Activated T-cell treated with anti-CD3 and anti-CD28 coated beads, Interleukin-2, amount 50 U/mL, for 4 hours (primary cell): Measurements from ENCODE around the gene BEX3. TPM values are rescaled to one million over a fixed set of nuclear protein-coding genes. Genes with fewer than 3 reads are reported as not detected.
A peak's percentile ranks its signal among the peaks of the same experiment; 100 is the strongest.
"Not testable (repeated sequence)": the region's sequence is repeated elsewhere in the genome, so short reads cannot be mapped to it uniquely, and the experiment has no call there.

ENCODE experiments used
- ATAC-seq, 2 donors: fragments of 200-7000 bp; cut with Tn5 transposase; one replicate each; pipeline ENCODE4 v1.10.0; 2021
- DNase-seq: peaks from one replicate; pipeline ENCODE4 v3.0.0-alpha.2; 2020
- H3K27me3 Mint-ChIP-seq: one replicate; pipeline ENCODE4 v1.8.0; 2021; ENCODE audit warnings: low read depth, mixed read lengths
- H3K36me3 Mint-ChIP-seq: one replicate; pipeline ENCODE4 v1.8.0; 2022; ENCODE audit warnings: mixed read lengths; ENCODE audit not compliant: insufficient read depth
- H3K4me1 Mint-ChIP-seq: one replicate; pipeline ENCODE4 v1.8.0; 2021; ENCODE audit warnings: low read depth, mixed read lengths
- H3K4me3 Mint-ChIP-seq: one replicate; pipeline ENCODE4 v1.8.0; 2021; ENCODE audit warnings: mild to moderate bottlenecking, moderate library complexity, mixed read lengths
- H3K9me3 Mint-ChIP-seq: one replicate; pipeline ENCODE4 v1.8.0; 2021; ENCODE audit warnings: mixed read lengths
- total RNA-seq, 3 donors: library from RNA; stranded (reverse); gene quantifications; one replicate each; pipeline ENCODE4 v1.2.1, GENCODE V29; 2021

BEX3 gene
- 1 to 10 TPM; 6.8 to 9.1 (median 7.6) TPM for total RNA-seq

GRCh38 chrX:103376118-103376978 is at the start of gene BEX3:
TSS of gene BEX3 (plus strand) at chrX:103376538. CDS start at chrX:103377522, 984 bp downstream.
- no peaks in the 10 kb centered on the region for H3K9me3 Mint-ChIP-seq
- peak; percentile 77 to 78 for ATAC-seq
- DNase-seq = no peak
- peak within 1 kb of the TSS; percentile 76 for H3K4me3 Mint-ChIP-seq
- H3K36me3 Mint-ChIP-seq = no peaks in the 10 kb centered on the region
- peaks cover 5% of the 10 kb centered on the region for H3K4me1 Mint-ChIP-seq
- H3K27me3 Mint-ChIP-seq = no peaks in the 10 kb centered on the region

- no peak within 1 kb of the TSS for H3K4me3 Mint-ChIP-seq
- peaks cover 4% of the 10 kb centered on the region for H3K4me1 Mint-ChIP-seq
- H3K36me3 Mint-ChIP-seq = no peaks in the 10 kb centered on the region
- peaks cover 19% of the 10 kb centered on the region for H3K27me3 Mint-ChIP-seq
- no peaks in the 10 kb centered on the region for H3K9me3 Mint-ChIP-seq
- ATAC-seq (no peak), DNase-seq (no peak)
These were observed 46.3 kb upstream of the BEX3 start, which contains the start of gene TCEAL7 for GRCh38 chrX:103329991-103330390. TSS of gene TCEAL7 (plus strand) at chrX:103330239. CDS start at chrX:103331404, 1,165 bp downstream.

GRCh38 chrX:103330681-103331288 is 45.6 kb upstream of the BEX3 start:
- no peak for ATAC-seq
- H3K36me3 Mint-ChIP-seq = no peaks in the 10 kb centered on the region
- no peak for DNase-seq
- peaks cover 4% of the 10 kb centered on the region for H3K4me1 Mint-ChIP-seq
- H3K9me3 Mint-ChIP-seq = no peaks in the 10 kb centered on the region
- H3K4me3 Mint-ChIP-seq = no peak overlapping the region
- H3K27me3 Mint-ChIP-seq = peaks cover 19% of the 10 kb centered on the region

GRCh38 chrX:103338663-103339062 is 37.7 kb upstream of the BEX3 start:
- H3K36me3 Mint-ChIP-seq = no peaks in the 10 kb centered on the region
- ATAC-seq = no peak
- H3K4me3 Mint-ChIP-seq = no peak overlapping the region
- no peaks in the 10 kb centered on the region for H3K9me3 Mint-ChIP-seq
- DNase-seq = no peak
- no peaks in the 10 kb centered on the region for H3K27me3 Mint-ChIP-seq
- H3K4me1 Mint-ChIP-seq = peaks cover 5% of the 10 kb centered on the region

DNA sequence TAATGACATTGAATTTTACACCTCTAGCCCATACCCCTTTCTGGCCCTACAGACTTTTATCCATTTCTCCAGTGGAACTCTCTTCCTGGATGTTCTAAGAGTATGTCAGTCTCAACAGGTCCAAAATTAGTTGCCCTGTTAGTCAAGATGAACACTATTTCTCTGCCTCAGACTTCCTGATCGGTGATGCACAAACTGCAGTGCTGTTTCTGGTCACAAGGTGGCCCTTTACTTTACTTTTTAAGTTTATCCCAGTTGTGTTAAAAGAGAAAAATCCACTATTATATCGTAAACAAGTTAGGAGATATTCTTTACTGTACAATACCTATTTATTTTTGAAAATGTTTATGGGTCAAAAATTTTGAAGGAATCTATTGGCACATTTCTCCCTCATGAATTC is 33.2 kb upstream of the BEX3 start:
- Mint-ChIP-seq H3K27me3 (no peaks in the 10 kb centered on the region), H3K9me3 (no peaks in the 10 kb centered on the region), H3K4me1 (peaks cover 5% of the 10 kb centered on the region), H3K36me3 (no peaks in the 10 kb centered on the region), H3K4me3 (no peak overlapping the region)
- DNase-seq (no peak), ATAC-seq (no peak)

- Mint-ChIP-seq H3K36me3 (no peaks in the 10 kb centered on the region), H3K27me3 (no peaks in the 10 kb centered on the region), H3K9me3 (no peaks in the 10 kb centered on the region), H3K4me3 (no peak overlapping the region), H3K4me1 (peaks cover 5% of the 10 kb centered on the region)
- DNase-seq = no peak
- no peak for ATAC-seq
These were observed 31.7 kb upstream of the BEX3 start for GRCh38 chrX:103344606-103345005.

- Mint-ChIP-seq H3K36me3 (no peaks in the 10 kb centered on the region), H3K4me3 (no peak overlapping the region), H3K9me3 (no peaks in the 10 kb centered on the region), H3K27me3 (no peaks in the 10 kb centered on the region), H3K4me1 (peaks cover 5% of the 10 kb centered on the region)
- no peak for DNase-seq
- no peak for ATAC-seq
These were observed 28.5 kb upstream of the BEX3 start for GRCh38 chrX:103347682-103348397.

- Mint-ChIP-seq H3K36me3 (no peaks in the 10 kb centered on the region), H3K9me3 (no peaks in the 10 kb centered on the region), H3K27me3 (peaks cover 7% of the 10 kb centered on the region), H3K4me1 (peaks cover 4% of the 10 kb centered on the region), H3K4me3 (peak within 1 kb of the TSS; percentile 83)
- ATAC-seq = no peak
- DNase-seq = no peak
These were observed 20.1 kb upstream of the BEX3 start, which contains the start of gene TCEAL9 for GRCh38 chrX:103356130-103356798. TSS of gene TCEAL9 (plus strand) at chrX:103356506. CDS start at chrX:103357685, 1,179 bp downstream.

DNA sequence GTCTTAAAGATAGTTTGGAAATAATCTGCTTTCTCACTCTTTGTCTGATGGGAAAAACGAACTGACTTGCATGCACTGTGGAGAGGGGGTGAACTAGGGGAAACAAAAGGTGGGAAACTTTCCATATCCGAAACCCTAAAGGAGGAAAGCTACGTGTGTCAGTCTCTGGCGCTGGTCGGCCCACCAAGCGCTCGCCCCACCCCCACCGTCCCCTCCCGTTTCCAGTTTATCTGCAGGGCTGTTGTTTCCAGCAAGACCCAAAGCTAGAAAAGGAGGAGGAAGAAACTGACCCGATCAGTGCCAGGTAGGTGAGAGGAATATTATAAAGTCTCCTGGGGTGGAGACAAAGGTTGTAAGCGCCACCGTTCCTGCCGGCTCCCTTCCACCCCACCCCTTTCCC is 19.5 kb upstream of the BEX3 start:
- peak overlapping the region; percentile 83 for H3K4me3 Mint-ChIP-seq
- ATAC-seq = peak in 1 of 2 donors; percentile 14
- DNase-seq = no peak
- peaks cover 4% of the 10 kb centered on the region for H3K4me1 Mint-ChIP-seq
- H3K36me3 Mint-ChIP-seq = no peaks in the 10 kb centered on the region
- H3K9me3 Mint-ChIP-seq = no peaks in the 10 kb centered on the region
- H3K27me3 Mint-ChIP-seq = peaks cover 7% of the 10 kb centered on the region

GRCh38 chrX:103357871-103358270 is 18.5 kb upstream of the BEX3 start:
- Mint-ChIP-seq H3K36me3 (no peaks in the 10 kb centered on the region), H3K27me3 (peaks cover 7% of the 10 kb centered on the region), H3K4me1 (peaks cover 4% of the 10 kb centered on the region), H3K4me3 (no peak overlapping the region), H3K9me3 (no peaks in the 10 kb centered on the region)
- ATAC-seq (no peak), DNase-seq (no peak)

DNA sequence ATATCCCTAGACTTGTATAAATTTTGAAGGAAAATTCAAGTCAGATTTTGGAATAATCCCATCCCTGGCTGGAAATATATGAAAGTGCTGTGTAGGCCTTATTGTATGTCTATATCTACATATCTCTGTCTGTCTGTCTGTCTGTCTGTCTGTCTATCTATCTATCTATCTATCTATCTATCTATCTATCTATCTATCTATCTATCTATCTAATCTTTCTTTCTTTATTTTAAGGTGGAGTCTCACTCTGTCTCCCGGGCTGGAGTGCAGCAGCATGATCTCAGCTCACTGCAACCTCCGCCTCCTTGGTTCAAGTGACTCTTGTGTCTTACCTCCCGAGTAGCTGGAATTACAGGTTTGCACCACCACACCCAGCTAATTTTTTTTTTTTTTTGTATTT is 16.7 kb upstream of the BEX3 start:
- H3K27me3 Mint-ChIP-seq, ATAC-seq, H3K36me3 Mint-ChIP-seq, H3K9me3 Mint-ChIP-seq, H3K4me3 Mint-ChIP-seq, DNase-seq, H3K4me1 Mint-ChIP-seq: not testable (repeated sequence)

GRCh38 chrX:103360092-103360491 is 16.2 kb upstream of the BEX3 start:
- H3K4me3 Mint-ChIP-seq = no peak overlapping the region
- ATAC-seq (no peak), DNase-seq (no peak)
- H3K36me3 Mint-ChIP-seq = no peaks in the 10 kb centered on the region
- H3K4me1 Mint-ChIP-seq = peaks cover 4% of the 10 kb centered on the region
- H3K27me3 Mint-ChIP-seq = peaks cover 7% of the 10 kb centered on the region
- no peaks in the 10 kb centered on the region for H3K9me3 Mint-ChIP-seq

GRCh38 chrX:103360916-103361315 is 15.4 kb upstream of the BEX3 start:
- H3K4me3 Mint-ChIP-seq = no peak overlapping the region
- peaks cover 4% of the 10 kb centered on the region for H3K4me1 Mint-ChIP-seq
- DNase-seq (no peak), ATAC-seq (no peak)
- H3K9me3 Mint-ChIP-seq = no peaks in the 10 kb centered on the region
- H3K36me3 Mint-ChIP-seq = no peaks in the 10 kb centered on the region
- peaks cover 2% of the 10 kb centered on the region for H3K27me3 Mint-ChIP-seq

DNA sequence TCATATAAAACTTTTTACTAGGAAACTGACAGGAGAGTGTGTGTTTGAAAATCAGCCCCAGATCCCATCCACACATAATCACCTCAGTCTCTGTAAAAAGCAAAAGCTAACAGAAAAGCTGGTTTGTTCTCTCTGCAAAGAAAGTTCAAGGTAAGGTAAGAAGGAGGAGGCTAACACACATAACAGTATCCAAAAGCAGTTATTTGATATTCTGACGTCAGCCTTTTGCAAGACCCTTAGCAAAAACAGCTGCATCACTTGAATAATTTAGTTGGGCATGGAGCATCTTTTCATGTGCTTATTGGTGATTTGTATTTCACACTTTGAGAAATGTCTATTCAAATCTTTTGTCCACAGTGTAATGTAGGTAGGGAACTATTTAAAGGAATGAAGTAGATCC is 14.5 kb upstream of the BEX3 start:
- no peaks in the 10 kb centered on the region for H3K9me3 Mint-ChIP-seq
- no peaks in the 10 kb centered on the region for H3K27me3 Mint-ChIP-seq
- no peak for ATAC-seq
- peaks cover 1% of the 10 kb centered on the region for H3K4me1 Mint-ChIP-seq
- no peak overlapping the region for H3K4me3 Mint-ChIP-seq
- H3K36me3 Mint-ChIP-seq = no peaks in the 10 kb centered on the region
- DNase-seq = no peak
